NT2/D1 (cell line): ENCODE results near the gene FARS2.

ENCODE experiments used
- YY1 ChIP-seq: IDR thresholded peaks from 2 replicates; pipeline ENCODE4 v1.6.1; 2011; ENCODE audit not compliant: insufficient read length, insufficient read depth
- ZNF274 ChIP-seq: IDR thresholded peaks from 2 replicates; pipeline ENCODE4 v1.6.1; 2011; ENCODE audit warnings: mild to moderate bottlenecking, low read depth, low read length

GRCh38 chr6:5595184-5595583 lies 333.9 kb downstream of the FARS2 start:
- no peak for TF ChIP-seq YY1
- TF ChIP-seq ZNF274: no peak
